ENCODE measurements around the gene DPEP3.
"Not testable (repeated sequence)": the region's sequence is repeated elsewhere in the genome, so short reads cannot be mapped to it uniquely, and the experiment has no call there.

DPEP3 gene

DNA sequence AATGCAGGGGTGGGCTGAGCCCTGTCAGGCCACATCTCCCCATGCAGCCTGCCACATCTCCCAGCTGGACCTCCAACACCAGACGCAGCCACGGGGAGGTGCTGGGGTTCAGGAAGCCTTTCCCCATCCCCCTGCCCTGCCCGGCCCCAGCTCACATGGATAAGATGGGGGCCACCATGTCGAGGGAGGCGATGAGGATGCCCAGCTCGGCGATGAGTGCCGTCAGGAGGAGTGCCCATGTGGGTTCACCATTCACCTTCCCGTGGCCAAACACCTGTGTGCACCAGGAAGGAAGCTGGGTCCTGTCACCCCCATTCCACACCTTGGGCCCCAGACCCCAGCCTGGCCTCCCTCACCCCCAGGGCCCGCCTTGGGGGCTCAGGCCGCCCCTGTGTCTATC lies 30.7 kb downstream of the DPEP3 start:
- no peak overlapping the region for H3K27ac ChIP-seq
- no peak for DNase-seq (ENCODE audit: low read depth, low spot score)

GRCh38 chr16:67948015-67948414 lies 32.3 kb downstream of the DPEP3 start:
- no peak for DNase-seq (ENCODE audit: low read depth, low spot score)
- H3K27ac ChIP-seq: no peak overlapping the region

DNA sequence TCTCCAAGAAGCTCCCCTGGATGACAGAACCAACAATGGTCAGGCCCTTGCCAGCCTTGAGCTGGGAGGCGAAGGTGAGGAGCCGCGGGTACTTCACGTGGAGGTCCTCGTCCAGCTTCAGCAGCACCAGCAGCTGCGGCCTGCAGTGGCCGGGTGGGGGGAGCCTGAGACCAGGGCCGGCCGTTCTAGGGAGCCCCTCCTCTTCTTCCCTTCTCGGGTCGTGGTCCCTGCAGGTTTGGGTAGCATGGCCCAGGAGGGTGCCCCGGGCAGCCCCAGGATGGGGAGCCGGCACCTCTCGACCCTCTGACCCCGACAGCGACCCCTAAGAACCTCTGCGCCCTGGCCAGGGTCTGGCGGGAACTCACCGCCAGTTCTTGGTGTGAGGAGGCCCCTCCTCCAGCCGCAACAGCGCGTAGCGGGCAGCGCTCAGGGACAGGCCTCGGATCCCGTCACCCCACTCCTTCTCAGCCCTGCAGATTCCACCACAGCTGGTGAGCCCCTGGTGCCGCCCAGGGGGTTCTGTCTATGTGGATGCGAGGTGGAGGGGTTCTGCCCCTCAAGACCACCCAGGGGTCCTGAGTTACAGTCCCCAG lies 33.2 kb downstream of the DPEP3 start:
- no peak for DNase-seq (ENCODE audit: low read depth, low spot score)
- H3K27ac ChIP-seq: no peak overlapping the region

DNA sequence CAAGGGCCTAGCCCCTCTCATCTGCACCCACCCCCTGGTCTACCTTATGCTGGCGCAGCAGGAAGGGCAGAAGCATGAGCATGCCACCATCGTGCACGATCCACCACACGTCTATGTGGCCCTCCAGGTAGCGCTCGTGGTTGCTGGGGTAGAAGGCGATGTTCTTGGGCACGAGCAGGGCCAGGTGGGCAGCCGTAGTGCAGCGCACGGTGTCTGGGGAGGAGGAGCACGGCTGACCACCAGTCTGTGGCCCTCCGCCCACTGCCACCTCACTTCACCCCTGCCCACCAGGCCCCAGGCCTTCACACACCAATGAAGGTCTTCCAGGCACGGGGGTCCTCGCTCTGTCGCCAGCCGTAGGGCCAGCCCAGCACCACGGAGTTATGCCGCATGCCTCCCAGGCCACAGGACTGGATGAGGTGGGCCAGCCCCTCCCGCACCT lies 34.1 kb downstream of the DPEP3 start:
- H3K27ac ChIP-seq: no peak overlapping the region
- DNase-seq (ENCODE audit: low read depth, low spot score): no peak

GRCh38 chr16:67945392-67945933 lies 34.8 kb downstream of the DPEP3 start:
- no peak overlapping the region for H3K27ac ChIP-seq
- DNase-seq (ENCODE audit: low read depth, low spot score): no peak

- no peak overlapping the region for H3K27ac ChIP-seq
- DNase-seq (ENCODE audit: low read depth, low spot score): no peak
Measured at GRCh38 chr16:67944690-67945391, 35.5 kb downstream of the DPEP3 start.

DNA sequence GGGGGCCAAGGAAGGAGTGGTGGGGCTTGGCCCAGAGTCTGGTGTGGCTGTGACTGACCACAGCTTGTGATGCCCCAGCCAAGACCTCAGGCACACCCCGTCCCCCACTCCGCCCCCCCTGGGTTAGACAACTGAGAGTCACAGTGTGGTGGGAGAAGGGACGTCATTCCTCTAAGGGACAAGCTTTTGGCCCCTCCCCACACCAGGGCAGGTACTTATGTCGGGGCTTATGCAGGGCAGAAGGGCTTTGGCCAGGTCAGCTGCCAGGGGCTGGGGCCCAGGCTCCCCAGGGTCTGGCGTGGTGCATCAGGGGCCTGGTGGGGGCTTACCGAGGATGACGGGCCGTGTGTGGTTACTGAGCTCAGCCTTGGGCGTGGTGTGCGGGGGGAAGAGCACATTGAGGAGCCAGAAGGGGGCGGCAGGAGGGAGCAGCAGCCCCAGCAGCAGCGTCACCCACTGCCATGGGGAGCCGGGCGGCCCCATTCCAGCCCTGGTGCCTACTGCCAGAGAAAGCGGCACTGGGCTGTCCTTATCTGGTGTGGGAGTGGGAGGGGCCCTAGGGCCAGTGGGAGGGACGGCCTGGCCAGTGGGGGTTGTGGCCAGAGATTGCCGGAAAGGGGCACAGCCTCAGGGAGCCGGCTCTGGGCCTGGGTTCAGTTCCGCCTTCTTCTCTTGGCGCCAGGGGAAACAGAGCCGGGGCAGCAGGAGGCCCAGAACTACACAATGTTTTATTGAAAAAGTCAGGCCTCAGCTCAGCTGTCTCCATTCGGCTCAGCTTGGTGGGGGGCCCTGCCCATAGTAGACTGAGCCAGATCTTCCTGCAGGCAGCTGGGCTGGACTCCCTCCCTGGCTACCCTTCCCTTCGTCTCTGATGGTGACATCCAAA lies 36.4 kb downstream of the DPEP3 start, which contains the start of gene LCAT:
Gene LCAT, minus strand, starts transcription at position 502 of the 886 bp plus-strand sequence. Its CDS starts 19 bp downstream, at position 483.
- DNase-seq (ENCODE audit: low read depth, low spot score): no peak
- no peak within 1 kb of the TSS for H3K27ac ChIP-seq

DNA sequence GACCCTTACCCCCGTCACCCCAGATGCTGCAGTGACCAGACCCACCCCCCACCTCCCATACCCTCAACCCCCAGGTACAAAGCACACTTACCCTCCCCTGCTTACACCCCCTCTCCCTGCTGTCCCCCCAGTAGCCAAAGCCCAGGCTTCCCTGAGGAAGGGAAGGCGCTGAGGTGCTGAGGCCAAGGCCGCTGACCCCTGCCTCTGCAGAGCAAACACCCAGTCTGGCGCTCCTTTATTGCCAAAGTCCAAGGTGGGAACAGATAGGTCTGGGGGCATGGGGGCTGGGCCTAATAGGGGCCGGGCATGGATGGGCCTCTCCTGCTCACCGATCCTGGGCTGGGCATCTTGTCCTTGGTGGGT lies 37.1 kb downstream of the DPEP3 start:
- no peak overlapping the region for H3K27ac ChIP-seq
- no peak for DNase-seq (ENCODE audit: low read depth, low spot score)

- DNase-seq (ENCODE audit: low read depth, low spot score): no peak
- H3K27ac ChIP-seq: no peak overlapping the region
Measured at GRCh38 chr16:67942510-67943255, 37.6 kb downstream of the DPEP3 start.

DNA sequence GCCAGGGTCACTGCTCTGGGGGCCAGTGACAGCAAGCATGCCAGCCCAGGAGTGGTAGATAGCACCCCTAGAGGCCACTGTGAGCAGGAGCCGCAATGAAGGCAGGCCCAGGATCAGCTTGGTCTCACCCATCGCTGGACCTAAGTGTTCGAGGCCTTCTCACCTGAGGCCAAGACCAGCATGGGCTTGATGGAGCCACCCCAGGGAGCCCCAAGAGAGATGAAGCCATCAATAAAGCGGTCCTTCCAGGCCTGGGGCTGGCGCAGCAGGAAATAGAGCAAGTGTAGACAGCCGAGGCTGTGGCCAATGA lies 38.1 kb downstream of the DPEP3 start:
- DNase-seq (ENCODE audit: low read depth, low spot score): no peak
- H3K27ac ChIP-seq: no peak overlapping the region

DNA sequence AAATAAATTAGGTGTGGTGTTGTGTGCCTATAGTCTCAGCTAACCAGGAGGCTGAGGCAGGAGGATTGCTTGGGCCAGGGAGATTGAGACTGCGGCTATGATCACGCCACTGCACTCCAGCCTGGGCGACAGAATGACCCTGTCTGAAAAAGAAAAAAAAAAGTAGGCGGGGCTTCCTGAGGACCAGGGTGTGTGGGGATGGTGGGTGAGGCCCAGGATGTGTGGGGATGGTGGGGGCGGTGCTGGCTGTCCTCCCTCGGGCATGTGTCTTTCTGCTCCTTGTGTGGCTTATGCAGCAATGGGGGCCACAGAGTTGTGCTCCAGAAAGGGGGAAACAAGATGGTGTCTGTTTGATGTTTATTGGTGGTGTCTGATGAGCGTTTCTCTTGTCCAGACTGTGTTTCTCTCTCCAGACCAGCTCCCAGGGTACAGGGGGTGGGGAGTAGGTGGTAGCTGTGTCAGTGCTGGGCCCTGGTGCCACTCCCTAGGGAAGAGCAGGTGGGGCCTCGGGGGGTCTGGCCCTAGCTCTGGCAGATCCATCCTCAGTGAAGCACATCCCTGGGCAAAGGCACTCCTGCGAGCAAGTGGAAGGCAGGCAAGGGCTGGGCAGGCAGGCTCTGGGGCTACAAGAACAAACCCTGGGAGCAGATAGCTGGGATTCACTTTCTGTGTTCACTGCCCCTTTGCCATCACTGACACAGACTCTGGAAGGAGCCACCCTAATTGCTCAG lies 38.7 kb downstream of the DPEP3 start:
- H3K27ac ChIP-seq: no peak overlapping the region
- DNase-seq (ENCODE audit: low read depth, low spot score): no peak

DNA sequence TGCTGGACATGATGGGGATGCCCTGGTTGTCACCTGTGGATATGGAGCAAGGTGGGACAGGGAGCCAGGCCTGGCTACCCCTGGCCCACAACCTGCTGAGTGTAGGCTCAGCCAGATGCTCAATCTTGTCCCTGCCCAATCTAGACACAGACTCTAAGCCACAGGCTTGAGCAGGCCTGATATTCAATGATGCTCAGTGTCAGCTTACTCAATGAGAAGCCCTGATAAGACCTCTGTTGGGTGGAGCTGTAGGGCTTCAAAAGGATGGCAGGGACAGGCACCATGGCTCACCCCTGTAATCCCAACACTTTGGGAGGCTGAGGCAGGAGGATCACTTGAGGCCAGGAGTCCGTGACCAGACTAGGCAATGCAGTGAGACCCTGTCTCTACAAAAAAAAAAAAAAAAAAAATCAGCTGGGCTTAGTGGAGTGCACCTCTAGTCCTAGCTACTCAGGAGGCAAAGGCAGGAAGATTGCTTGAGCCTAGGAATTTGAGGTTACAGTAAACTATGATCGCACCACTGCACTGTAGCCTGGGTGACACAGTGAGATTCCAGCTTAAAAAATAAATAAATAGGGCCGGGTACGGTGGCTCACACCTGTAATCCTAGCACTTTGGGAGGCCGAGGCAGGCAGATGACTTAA lies 39.7 kb downstream of the DPEP3 start:
- no peak overlapping the region for H3K27ac ChIP-seq
- no peak for DNase-seq (ENCODE audit: low read depth, low spot score)

DNA sequence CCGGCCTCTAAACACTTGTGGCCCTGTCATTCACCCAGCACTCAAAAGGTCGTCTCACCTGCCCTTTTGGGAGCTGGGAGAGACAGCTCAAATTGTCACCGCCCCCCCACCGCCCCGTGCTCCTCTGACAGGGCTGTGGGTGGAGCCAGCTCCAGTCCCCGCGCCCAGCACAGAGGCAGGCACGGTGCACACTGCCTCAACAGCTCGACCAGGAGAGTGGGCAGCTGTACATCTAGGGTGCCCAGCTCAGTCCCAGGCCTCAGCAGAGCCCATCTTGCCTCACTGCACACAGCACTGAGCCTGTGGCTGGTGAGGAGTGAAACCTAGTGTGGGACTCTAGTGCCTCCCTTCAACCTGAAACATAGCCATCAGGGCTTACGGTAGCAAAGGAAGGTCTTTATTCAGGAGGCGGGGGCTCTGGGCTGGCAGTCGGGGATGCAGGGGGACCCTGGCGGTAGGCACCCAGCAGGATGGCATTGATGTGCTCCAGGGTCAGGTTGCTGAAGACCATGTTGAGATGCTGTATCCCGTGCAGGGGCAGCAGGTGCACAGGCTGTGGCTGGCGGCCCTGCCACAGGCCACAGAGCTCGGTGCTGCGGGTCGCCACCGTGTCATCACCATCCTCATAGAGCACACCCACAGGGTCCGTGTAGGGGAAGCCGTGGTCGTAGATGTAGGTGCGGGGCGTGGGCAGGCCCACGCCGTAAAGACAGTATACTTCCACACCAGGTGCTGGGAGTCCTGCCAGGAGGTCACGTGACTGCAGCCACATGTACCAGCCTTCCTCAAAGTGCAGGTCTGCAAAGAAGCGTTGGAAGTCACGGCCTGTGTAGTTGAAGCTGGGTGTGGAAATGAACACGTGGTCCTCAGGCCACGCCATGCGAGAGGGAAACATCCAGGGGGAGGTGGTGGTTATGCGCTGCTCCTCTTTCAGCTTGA lies 40.5 kb downstream of the DPEP3 start:
- no peak for DNase-seq (ENCODE audit: low read depth, low spot score)
- no peak overlapping the region for H3K27ac ChIP-seq

GRCh38 chr16:67937713-67938112 lies 42.6 kb downstream of the DPEP3 start:
- not testable (repeated sequence) for H3K27ac ChIP-seq; DNase-seq (ENCODE audit: low read depth, low spot score)

DNA sequence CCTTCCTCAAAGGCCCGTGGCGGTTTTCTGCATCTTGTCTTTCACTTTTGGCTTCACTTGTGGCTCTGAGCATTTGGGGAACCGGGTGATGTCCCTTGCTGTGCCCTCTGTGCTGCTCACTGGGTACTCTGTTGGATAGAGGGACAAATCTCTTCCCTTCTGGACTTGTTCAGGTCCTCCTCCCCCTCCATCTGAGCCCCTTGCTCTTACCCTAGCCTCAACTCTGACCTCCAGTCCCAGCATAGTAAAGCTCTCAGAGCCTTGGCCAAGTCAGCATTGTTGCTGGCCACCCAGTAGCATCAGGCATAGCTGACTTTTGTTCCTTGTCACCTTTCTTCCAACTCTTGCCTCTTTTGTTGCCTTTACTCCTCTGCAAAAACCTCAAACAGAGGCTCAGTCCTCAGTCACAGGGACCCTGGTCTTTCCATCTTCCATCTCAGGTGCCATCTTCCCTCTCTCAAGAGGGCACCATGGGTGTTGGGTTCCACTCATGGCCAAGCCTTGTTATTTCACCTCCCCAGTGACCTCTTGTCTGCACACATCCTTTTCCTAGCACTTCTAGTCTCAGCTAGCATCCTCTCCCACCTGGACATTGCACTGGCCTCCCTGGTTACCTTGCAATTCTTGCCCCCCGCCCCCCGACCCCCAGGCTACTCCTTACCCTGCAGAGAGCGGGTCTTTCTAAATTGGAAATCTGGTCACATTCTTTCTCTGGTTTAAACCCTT lies 43.3 kb downstream of the DPEP3 start:
- peak overlapping the region; percentile 75 for H3K27ac ChIP-seq
- DNase-seq (ENCODE audit: low read depth, low spot score): no peak

DNA sequence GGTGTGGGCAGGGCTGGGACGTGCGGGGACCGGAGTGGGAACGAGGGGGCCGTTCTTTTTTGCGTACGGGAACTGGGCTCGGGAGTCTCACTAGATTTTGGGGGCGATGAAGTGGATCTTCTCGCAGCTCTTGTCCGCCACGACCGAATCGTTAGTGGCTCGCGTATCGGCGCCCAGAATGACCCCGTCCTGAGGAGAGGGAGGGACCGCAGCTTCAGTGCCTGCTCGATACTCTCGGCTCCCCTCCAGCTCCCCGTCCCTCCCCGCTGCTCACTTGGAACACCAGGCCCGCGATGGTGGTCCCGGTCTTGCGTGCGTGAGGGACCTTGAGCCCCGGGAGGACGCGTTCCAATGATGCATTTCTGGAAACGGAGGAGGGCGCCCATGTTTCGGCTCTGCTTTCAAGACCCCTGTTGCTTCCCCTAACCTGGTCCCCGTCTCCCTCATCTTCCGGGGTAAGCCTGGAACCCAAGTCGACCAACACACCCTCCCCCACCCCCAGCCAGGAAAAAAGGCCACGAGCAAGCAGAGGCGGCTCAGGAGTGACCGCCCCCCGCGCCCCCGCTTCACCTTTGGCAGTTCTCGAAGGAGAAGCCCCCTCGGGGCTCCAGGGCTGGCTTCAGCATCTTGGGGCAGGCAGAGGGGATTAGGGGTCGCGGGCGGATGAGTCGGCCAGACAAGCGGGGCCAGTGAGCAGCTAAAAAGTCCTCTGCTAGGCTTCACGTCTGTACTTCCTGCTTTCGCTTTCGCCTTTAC lies 44.0 kb downstream of the DPEP3 start, which contains the start of gene PSMB10:
Gene PSMB10, minus strand, starts transcription at position 727 of the 756 bp plus-strand sequence. Its CDS starts 101 bp downstream, at position 626.
- DNase-seq (ENCODE audit: low read depth, low spot score): no peak
- H3K27ac ChIP-seq: peak within 1 kb of the TSS; percentile 75
